HUDEP-2 (cell line): ENCODE data around the gene CYP4F12.
A peak's percentile ranks its signal among the peaks of the same experiment; 100 is the strongest.

Experiments
- DNase-seq, 76 experiments: peaks; one replicate each; lab custom pipeline; 2025; ENCODE audit not compliant: unreplicated experiment in 76 of 76; lab: John Stamatoyannopoulos, UW

Gene CYP4F12

GRCh38 chr19:15672580-15673175 is at the start of gene CYP4F12:
Gene CYP4F12 (plus strand): TSS chr19:15673087. CDS start chr19:15673530, 443 bp downstream.
- peak; percentile 94 to 100 (median 98) for DNase-seq

- DNase-seq: peak in 1 of 76 experiments; percentile 5
Measured at GRCh38 chr19:15623711-15624318, 49.1 kb upstream of the CYP4F12 start.

- DNase-seq: no peak
Measured at GRCh38 chr19:15628236-15629002, 44.5 kb upstream of the CYP4F12 start.

- peak in 68 of 76 experiments; percentile 14 to 88 (median 68) for DNase-seq
Measured at GRCh38 chr19:15629003-15629880, 43.6 kb upstream of the CYP4F12 start.

GRCh38 chr19:15631817-15632216 is 41.1 kb upstream of the CYP4F12 start:
- DNase-seq: peak in 53 of 76 experiments; percentile 11 to 68 (median 42)

GRCh38 chr19:15633082-15633835 is 39.6 kb upstream of the CYP4F12 start:
- DNase-seq: no peak

GRCh38 chr19:15634105-15634504 is 38.8 kb upstream of the CYP4F12 start:
- DNase-seq: no peak

- no peak for DNase-seq
Measured at GRCh38 chr19:15635016-15635805, 37.7 kb upstream of the CYP4F12 start.

- no peak for DNase-seq
Measured at GRCh38 chr19:15636026-15636425, 36.9 kb upstream of the CYP4F12 start.

GRCh38 chr19:15639596-15639995 is 33.3 kb upstream of the CYP4F12 start:
- DNase-seq: no peak

GRCh38 chr19:15640294-15640903 is 32.5 kb upstream of the CYP4F12 start, which contains the start of gene CYP4F3:
Gene CYP4F3 (plus strand): TSS chr19:15640897. CDS start chr19:15641416, 519 bp downstream.
- DNase-seq: peak in 74 of 76 experiments; percentile 68 to 98 (median 95)

- DNase-seq: peak in 5 of 76 experiments; percentile 33 to 64 (median 43)
Measured at GRCh38 chr19:15640904-15641597, 31.8 kb upstream of the CYP4F12 start.

- DNase-seq: peak in 4 of 76 experiments; percentile 8 to 17 (median 12)
Measured at GRCh38 chr19:15641901-15642491, 30.9 kb upstream of the CYP4F12 start.

- no peak for DNase-seq
Measured at GRCh38 chr19:15642807-15643206, 30.1 kb upstream of the CYP4F12 start.

- DNase-seq: no peak
Measured at GRCh38 chr19:15643387-15643786, 29.5 kb upstream of the CYP4F12 start.

GRCh38 chr19:15644066-15644741 is 28.7 kb upstream of the CYP4F12 start:
- no peak for DNase-seq

GRCh38 chr19:15644816-15645215 is 28.1 kb upstream of the CYP4F12 start:
- DNase-seq: no peak
